GM19099 (cell line): ENCODE data around the gene PIAS2.

Experiments used
- POLR2A ChIP-seq: IDR thresholded peaks from 3 replicates; pipeline ENCODE4 v1.6.1; 2011; ENCODE audit warnings: low read depth; ENCODE audit not compliant: insufficient read length; ENCODE audit errors: extremely low read depth

The PIAS2 gene

GRCh38 chr18:46756025-46756558, 161.2 kb downstream of the PIAS2 start:
- TF ChIP-seq POLR2A: no peak

DNA sequence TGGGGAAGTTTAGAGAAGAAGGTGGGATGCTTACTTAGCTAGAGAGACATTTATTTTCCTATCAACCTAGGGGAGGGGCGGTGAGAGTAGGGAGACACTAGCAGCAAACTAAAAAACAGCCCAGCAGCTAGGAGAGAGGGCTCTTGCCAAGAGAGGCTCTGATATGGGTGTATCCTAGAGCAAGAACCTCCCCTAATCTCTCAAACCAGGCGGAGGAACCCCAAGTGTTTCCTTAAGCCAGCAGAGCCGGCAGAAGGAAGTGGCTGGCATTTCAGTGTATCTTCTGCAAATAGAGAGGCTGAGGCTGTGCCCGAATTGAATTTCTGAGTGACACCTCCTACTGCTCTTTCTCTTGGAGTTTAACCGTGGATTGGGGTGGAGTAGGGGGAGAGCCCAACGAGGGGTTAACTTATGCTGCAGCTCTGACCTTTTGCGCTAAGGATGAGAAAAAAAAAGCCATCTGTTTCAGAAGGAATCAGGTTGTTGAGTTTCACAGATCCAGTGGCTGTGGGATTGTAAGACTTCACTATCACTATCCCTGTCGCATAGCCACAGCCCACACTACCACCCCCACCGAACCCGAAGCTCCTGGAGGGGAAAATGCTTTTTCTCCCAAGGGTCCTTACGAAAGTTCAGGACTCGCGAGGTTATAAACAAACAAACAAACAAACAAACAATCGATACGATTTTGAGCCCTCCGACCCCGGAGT, 161.8 kb downstream of the PIAS2 start:
- TF ChIP-seq POLR2A: no peak

GRCh38 chr18:46754661-46755292, 162.5 kb downstream of the PIAS2 start:
- no peak for TF ChIP-seq POLR2A

GRCh38 chr18:46754188-46754587, 163.1 kb downstream of the PIAS2 start:
- no peak for TF ChIP-seq POLR2A
